Measurements from ENCODE around the gene RABGAP1.

DNA sequence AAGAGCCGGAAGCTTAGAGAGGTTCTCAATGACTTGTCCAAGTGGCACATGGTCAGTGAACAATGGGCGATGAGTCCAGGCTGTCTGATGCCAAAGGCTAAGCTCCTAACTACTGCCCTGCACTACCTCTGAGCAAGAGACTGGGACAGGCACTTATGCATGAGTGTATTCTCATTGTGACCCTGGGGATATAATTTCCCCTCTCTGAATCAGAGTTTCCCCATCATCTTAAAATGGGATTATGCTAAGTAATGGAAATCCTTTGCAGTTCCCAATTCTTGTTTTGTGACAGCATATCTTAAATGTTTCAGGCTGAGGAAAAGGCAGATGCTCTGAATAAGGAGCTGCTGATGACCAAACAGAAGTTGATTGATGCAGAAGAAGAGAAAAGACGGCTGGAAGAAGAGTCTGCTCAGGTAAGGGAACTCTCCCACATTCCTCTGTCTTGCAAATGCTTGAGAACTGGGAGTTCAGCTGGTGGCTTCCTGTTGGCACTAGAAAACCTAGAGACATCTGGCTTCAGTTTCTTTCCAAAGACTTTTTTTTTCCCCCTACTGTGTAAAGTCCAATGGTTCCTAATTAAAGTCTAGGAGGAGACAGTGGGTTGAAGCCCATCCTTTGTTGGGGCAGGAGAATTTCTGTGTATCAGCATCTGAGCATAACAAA, 156.7 kb downstream of the RABGAP1 start:
- TF ChIP-seq SMC3 (IDR thresholded peaks at IDR 0.05; ENCODE audit: low read depth, low read length): no peak
- TF ChIP-seq, protein P1, sequence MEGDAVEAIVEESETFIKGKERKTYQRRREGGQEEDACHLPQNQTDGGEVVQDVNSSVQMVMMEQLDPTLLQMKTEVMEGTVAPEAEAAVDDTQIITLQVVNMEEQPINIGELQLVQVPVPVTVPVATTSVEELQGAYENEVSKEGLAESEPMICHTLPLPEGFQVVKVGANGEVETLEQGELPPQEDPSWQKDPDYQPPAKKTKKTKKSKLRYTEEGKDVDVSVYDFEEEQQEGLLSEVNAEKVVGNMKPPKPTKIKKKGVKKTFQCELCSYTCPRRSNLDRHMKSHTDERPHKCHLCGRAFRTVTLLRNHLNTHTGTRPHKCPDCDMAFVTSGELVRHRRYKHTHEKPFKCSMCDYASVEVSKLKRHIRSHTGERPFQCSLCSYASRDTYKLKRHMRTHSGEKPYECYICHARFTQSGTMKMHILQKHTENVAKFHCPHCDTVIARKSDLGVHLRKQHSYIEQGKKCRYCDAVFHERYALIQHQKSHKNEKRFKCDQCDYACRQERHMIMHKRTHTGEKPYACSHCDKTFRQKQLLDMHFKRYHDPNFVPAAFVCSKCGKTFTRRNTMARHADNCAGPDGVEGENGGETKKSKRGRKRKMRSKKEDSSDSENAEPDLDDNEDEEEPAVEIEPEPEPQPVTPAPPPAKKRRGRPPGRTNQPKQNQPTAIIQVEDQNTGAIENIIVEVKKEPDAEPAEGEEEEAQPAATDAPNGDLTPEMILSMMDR (IDR thresholded peaks at IDR 0.05): no peak
- TF ChIP-seq ELF1 (IDR thresholded peaks at IDR 0.05): no peak
- no peak for TF ChIP-seq CHD2 (IDR thresholded peaks at IDR 0.05; ENCODE audit: low read length, partially characterized antibody)
- no peak for TF ChIP-seq POLR2AphosphoS5 (IDR thresholded peaks at IDR 0.05; ENCODE audit: low read depth, low read length)
